Esophagus muscularis mucosa (tissue), 4 donors: ENCODE results near the gene TRPV4. TPM values are rescaled to one million over a fixed set of nuclear protein-coding genes. Genes with fewer than 3 reads are reported as not detected.

ENCODE experiments used
- DNase-seq: peaks from one replicate; pipeline ENCODE4 v3.0.0-alpha.2; 2017; ENCODE audit errors: extremely low spot score
- H3K27ac ChIP-seq, 4 donors: fragments of 200-600 bp; sonication (generic); replicated peaks in 1 of 4; 1 replicate in 3 of 4; 2 replicates in 1 of 4; pipeline ENCODE4 v1.5.1; 2016 to 2019; ENCODE audit warnings: mild to moderate bottlenecking in 1 of 4
- H3K27me3 ChIP-seq, 4 donors: fragments of 200-600 bp; sonication (generic); one replicate each; pipeline versions ENCODE4 v1.5.1 to v1.6.0; 2016 to 2019
- H3K36me3 ChIP-seq, 4 donors: fragments of 200-600 bp; sonication (generic); one replicate each; pipeline ENCODE4 v1.5.1; 2016 to 2019
- H3K4me1 ChIP-seq, 4 donors: fragments of 200-600 bp; sonication (generic); one replicate each; pipeline ENCODE4 v1.5.1; 2016 to 2019
- H3K4me3 ChIP-seq, 4 donors: fragments of 200-600 bp; sonication (generic); 1 replicate in 2 of 4; 2 replicates in 2 of 4; pipeline ENCODE4 v1.5.1; 2016 to 2019; ENCODE audit warnings: mild to moderate bottlenecking in 4 of 4, moderate library complexity in 1 of 4
- H3K9me3 ChIP-seq, 4 donors: fragments of 200-600 bp; sonication (generic); 1 replicate in 3 of 4; 2 replicates in 1 of 4; pipeline ENCODE4 v1.5.1; 2016 to 2019
- EP300 ChIP-seq: sonication (generic); formaldehyde crosslinking; IDR thresholded peaks from one replicate; pipeline ENCODE4 v1.6.1; 2017; ENCODE audit warnings: antibody characterized with exemption
- POLR2A ChIP-seq: fragments of 450-650 bp; IDR thresholded peaks from one replicate; pipeline ENCODE4 v1.6.1; 2017; ENCODE audit warnings: antibody characterized with exemption, moderate library complexity, mild to moderate bottlenecking, low read depth
- POLR2AphosphoS5 ChIP-seq, 2 donors: sonication (generic); formaldehyde crosslinking; IDR thresholded peaks; one replicate each; pipeline ENCODE4 v1.6.1; 2017; ENCODE audit warnings: antibody characterized with exemption in 2 of 2
- WGBS: methylation state at CpG from one replicate; pipeline ENCODE4 v1.1.5; 2018; 5-methylcytosine and 5-hydroxymethylcytosine counted together
- intact Hi-C: fragments of 100-400 bp; cut with DNase I; formaldehyde crosslinking; loops from one replicate; pipeline ENCODE4 v1.15.1; 2023
- total RNA-seq, 4 donors: library from RNA; depleted of rRNA; stranded (reverse); fragments of >200 nt; gene quantifications; one replicate each; pipeline versions ENCODE4 v1.1.0 to v1.2.1, GENCODE V29; 2016
- TF ChIP-seq, protein P1 (sequence below), 3 experiments: fragments of 200-600 bp in 2 of 3; fragments of 450-650 bp in 1 of 3; sonication (generic) in 2 of 3; IDR thresholded peaks; one replicate each; pipeline ENCODE4 v1.5.1; 2017 to 2019; ENCODE audit warnings: antibody characterized with exemption in 3 of 3, mild to moderate bottlenecking in 2 of 3, moderate library complexity in 1 of 3

TRPV4 gene
- total RNA-seq, 4 donors from 2014 or later, result under 0.01 to 0.63 (median 0.35) TPM

DNA sequence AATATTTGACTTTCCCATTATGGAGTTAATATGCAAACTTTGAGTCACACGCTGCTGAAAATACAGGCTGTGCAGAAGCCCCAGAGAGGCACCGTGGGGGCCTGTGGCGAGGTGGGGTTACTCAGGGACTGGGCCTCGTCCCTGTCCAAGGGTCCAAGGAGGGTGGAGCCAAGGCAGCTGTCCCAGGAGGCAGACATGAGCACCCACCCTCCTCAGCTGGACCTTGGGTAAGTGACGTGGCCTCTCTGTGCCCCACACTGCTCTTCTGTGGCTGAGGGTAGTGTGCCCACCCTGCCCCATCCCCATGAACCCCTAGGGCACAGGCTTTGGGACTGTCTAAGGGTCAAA is 80.2 kb downstream of the TRPV4 start:
- no peak overlapping the region for H3K4me3 ChIP-seq
- WGBS, result 89% methylated on average over 4 of the region's 5 CpGs
- TF ChIP-seq POLR2A (no peak), POLR2AphosphoS5 (IDR thresholded peaks at IDR 0.05) (no peak), EP300 (no peak)
- TF ChIP-seq, protein P1, sequence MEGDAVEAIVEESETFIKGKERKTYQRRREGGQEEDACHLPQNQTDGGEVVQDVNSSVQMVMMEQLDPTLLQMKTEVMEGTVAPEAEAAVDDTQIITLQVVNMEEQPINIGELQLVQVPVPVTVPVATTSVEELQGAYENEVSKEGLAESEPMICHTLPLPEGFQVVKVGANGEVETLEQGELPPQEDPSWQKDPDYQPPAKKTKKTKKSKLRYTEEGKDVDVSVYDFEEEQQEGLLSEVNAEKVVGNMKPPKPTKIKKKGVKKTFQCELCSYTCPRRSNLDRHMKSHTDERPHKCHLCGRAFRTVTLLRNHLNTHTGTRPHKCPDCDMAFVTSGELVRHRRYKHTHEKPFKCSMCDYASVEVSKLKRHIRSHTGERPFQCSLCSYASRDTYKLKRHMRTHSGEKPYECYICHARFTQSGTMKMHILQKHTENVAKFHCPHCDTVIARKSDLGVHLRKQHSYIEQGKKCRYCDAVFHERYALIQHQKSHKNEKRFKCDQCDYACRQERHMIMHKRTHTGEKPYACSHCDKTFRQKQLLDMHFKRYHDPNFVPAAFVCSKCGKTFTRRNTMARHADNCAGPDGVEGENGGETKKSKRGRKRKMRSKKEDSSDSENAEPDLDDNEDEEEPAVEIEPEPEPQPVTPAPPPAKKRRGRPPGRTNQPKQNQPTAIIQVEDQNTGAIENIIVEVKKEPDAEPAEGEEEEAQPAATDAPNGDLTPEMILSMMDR (IDR thresholded peaks at IDR 0.05), result no peak
- H3K36me3 ChIP-seq, result no peaks in the 10 kb centered on the region
- H3K9me3 ChIP-seq, result peaks cover 0 to 12% (median 7%) of the 10 kb centered on the region in 4 donors
- intact Hi-C loops, result no loop called here
- no peaks in the 10 kb centered on the region for H3K27me3 ChIP-seq
- no peaks in the 10 kb centered on the region for H3K4me1 ChIP-seq
- H3K27ac ChIP-seq, result no peak overlapping the region
- DNase-seq, result no peak

DNA sequence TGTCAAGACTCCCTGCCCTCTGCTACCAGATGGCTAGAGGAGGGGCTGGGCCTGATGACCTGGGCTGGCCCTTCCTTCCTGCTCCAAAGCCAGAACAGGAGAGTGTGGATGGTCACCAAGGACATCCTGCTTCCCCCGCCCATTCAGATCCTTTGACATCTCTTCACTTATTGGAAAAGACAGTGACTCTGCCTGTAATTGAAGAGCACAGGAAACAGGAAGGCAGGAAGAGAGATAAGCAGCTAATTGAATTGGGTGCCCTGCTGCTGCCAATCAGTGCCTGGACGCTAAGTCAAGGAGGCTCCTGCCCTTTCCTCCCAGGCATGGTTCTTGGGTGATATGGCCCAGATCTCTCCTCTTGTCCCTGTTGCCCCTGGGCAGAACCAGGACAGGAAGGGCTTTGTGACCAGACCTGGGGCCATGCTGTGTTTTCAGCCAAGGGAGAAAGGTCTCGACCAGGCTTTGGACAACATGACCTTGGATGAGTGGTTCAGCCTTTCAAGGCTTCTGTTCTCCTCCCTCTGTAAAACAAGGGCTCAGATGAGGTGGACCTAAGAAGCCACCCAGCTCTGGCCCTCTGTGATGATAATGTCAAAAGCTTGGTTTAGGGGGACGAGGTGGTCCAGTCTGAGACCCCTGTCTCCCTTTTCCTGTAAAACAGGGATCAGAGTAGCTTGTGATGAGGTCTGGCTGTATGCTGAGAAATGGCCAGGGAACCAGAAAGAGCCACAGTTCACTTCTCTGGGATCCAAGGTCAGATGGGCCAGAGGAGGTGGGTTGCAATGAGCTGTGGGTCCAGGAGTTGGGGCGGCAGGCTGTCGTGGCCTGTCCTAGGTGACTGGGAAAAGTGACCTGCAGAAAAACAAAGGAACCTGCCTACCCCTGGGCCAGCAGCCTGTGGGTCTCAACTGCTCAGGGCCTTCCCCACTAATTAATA is 80.8 kb downstream of the TRPV4 start:
- no peaks in the 10 kb centered on the region for H3K27me3 ChIP-seq
- intact Hi-C loops, result no loop called here
- WGBS, result 90% methylated on average over 6 of the region's 6 CpGs

DNA sequence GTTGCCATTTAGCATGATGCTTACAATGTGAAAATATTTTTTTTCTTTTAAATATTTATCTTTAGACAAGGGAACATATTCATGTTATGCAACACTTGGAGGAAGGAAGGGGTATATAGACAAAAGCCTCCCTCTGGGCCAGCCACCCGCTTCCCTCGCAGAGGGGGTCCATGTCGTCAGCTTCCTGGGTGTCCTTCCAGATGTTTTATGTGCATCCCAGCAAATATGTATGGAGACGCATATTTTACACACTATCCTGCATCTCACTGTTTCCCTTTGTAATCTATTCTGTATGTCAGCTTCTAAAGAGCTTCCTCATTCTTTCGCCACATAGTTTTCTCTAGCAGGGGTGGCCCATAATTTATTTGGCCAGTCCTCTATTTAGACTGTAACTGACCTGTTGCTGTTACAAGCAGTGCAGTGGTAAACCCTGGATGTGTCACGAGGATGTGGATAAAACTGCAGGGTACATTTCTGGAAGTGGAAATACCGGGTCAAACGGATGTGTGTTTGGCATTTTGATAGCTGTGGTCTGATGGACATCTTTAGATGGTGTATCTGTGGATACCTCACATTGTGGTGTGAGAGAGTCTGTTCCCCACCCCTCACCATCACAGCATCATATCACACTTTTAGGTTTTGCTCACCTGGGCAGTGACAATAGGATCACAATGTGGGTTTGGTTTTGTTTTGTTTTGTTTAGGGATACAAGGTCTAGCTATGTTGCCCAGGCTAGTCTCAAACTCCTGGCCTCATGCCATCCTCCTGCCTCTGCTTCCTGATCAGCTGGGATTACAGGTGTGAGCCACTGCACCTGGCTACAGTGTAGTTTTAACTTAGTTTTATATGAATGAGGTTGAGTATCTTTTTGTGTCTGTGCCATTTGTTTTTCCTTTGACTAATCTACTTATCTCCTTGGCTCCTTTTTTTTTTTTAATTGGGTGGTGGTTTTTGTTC is 87.9 kb downstream of the TRPV4 start:
- Histone ChIP-seq H3K9me3 (no peaks in the 10 kb centered on the region), H3K4me1 (peaks cover 0 to 5% (median 0%) of the 10 kb centered on the region in 4 donors), H3K4me3 (no peak overlapping the region), H3K36me3 (no peaks in the 10 kb centered on the region), H3K27me3 (peaks cover 0 to 3% (median 0%) of the 10 kb centered on the region in 4 donors), H3K27ac (no peak overlapping the region)
- no peak for DNase-seq
- intact Hi-C loops, result no loop called here
- TF ChIP-seq POLR2A, result no peak
- no peak for TF ChIP-seq POLR2AphosphoS5 (IDR thresholded peaks at IDR 0.05)
- no peak for TF ChIP-seq EP300
- TF ChIP-seq, protein P1 (IDR thresholded peaks at IDR 0.05), result no peak
- WGBS, result 64% methylated on average over 8 of the region's 8 CpGs

More for the DNA sequence above, 80.8 kb downstream of the TRPV4 start:
- no peak for DNase-seq
- Histone ChIP-seq H3K4me1 (no peaks in the 10 kb centered on the region), H3K4me3 (no peak overlapping the region), H3K36me3 (no peaks in the 10 kb centered on the region), H3K9me3 (peaks cover 0 to 12% (median 7%) of the 10 kb centered on the region in 4 donors), H3K27ac (no peak overlapping the region)
- TF ChIP-seq POLR2AphosphoS5 (IDR thresholded peaks at IDR 0.05) (no peak), POLR2A (no peak), EP300 (no peak)
- TF ChIP-seq, protein P1 (IDR thresholded peaks at IDR 0.05), result no peak

DNA sequence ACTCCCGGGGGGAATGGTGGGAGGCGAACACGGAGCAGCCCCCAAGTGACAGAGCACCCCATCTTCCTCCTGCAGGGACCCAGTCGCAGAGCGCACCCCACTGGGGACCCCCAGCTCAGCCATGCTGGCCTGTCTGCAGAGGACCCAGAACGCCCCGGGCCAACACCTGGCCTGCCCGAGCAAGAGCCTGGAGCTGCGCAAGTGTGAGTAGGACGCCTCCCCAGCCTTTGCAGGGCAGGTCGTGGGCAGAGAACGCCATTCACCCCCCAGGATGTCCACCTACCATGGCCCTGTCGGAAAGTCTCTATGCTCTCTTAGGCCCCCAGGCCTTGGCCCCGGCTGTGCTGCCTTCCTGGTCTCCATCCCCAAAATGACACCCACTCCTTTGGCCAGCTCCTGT is 89.2 kb downstream of the TRPV4 start:
- DNase-seq, result no peak
- intact Hi-C loops, result no loop called here
- H3K36me3 ChIP-seq, result no peaks in the 10 kb centered on the region

More for the DNA sequence above, 89.2 kb downstream of the TRPV4 start:
- TF ChIP-seq POLR2A (no peak), POLR2AphosphoS5 (IDR thresholded peaks at IDR 0.05) (no peak), EP300 (no peak)
- TF ChIP-seq, protein P1 (IDR thresholded peaks at IDR 0.05), result no peak
- Histone ChIP-seq H3K27me3 (peaks cover 0 to 3% (median 0%) of the 10 kb centered on the region in 4 donors), H3K4me3 (no peak overlapping the region), H3K9me3 (no peaks in the 10 kb centered on the region), H3K4me1 (peaks cover 0 to 5% (median 0%) of the 10 kb centered on the region in 4 donors), H3K27ac (no peak overlapping the region)
- WGBS, result 100% methylated on average over 8 of the region's 14 CpGs
